HG03039 (cell line): ENCODE data around the gene DGCR2.
"Not testable (repeated sequence)": the region's sequence is repeated elsewhere in the genome, so short reads cannot be mapped to it uniquely, and the experiment has no call there.

ENCODE experiments used
- ATAC-seq: cut with Tn5 transposase; IDR thresholded peaks from one replicate; pipeline ENCODE4 v1.9.1; 2021; ENCODE audit warnings: mild to moderate bottlenecking, moderate library complexity; ENCODE audit not compliant: unreplicated experiment

DGCR2 gene

DNA sequence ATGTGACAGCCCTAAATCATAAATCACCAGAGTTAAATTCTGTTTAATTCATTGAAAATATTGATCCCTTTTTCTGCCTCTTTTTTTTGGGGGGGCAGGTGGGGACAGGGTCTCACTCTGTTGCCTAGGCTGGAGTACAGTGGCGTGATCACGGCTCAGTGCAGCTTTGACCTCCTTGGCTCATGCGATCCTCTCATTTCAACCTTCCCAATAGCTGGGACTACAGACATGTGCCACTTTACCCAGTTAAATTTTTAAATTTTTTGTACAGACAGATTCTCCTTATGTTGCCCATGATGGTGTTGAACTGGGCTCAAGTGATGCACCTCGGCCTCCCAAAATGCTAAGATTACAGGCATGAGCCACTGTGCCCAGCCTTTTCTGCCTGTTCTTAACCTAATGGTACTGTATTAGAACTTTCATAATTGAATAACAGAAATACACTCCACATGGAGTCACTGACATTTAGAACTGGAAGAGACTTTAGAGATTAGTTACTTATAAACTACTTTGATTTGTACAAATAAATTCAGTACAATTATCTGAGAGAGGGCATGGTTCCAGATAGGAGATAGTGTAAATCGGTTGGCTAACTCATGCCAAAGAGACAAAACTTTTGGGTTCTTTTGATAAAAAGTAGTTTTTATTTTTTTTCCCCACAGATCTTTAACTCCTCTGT is 109.8 kb downstream of the DGCR2 start:
- ATAC-seq, result no peak

- not testable (repeated sequence) for ATAC-seq
Observed at GRCh38 chr22:19011611-19012010, 110.6 kb downstream of the DGCR2 start.

DNA sequence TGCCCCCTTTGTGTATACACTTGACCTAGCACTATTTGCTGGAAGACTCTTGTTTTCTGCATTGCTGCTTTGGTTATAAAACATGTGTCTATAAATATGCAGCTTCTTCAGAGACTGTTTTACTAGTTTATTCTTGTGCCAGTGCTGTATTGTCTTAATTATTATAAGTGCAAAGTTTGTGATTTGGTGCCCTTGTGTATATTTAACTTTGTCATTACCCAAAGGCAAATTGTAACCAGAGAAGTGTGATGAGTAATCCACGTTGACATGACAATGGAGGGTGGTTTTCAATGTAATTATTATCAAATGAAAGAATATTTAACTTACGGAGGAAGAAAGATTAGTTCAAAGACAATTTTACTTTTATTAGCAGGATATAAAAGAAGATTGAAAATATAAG is 111.1 kb downstream of the DGCR2 start:
- ATAC-seq, result no peak

DNA sequence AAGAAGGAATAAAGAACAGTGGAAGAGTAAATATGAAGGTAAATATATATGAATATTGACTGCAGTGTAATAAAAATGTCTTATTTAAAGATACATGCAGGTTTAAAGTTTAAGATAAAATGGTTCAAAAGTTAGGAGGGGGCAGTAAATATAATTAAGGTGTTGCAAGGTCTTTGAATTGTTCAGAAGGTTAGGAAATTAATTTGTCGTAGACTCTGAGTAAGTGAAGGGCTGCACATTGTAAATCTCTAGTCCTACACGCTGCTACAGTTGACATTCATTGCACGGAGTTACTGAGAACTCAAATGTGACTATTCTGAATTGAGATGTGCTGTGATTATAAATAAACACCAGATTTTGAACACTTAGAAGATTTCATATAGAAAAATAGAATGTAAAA is 116.3 kb downstream of the DGCR2 start:
- ATAC-seq, result no peak

GRCh38 chr22:19004471-19004870 is 117.7 kb downstream of the DGCR2 start:
- no peak for ATAC-seq

DNA sequence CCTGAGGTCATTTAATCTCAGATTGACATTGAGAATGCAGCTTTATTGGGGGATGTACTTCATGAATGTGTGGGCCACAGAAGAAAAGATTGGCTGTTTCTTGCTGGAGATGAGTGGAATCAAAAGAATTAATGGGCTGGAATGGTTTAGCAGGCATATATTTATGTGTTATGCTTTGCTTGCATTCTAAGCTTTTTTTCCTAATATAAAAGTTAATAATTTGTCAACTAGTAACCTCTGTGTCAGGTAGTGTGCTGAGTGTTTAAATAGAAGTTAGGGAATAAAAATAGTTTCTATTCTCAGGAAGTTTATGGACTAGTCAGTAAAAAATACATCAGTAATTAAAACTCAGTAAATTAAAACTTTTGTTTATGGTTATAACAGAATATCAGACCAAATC is 118.7 kb downstream of the DGCR2 start:
- ATAC-seq, result no peak

DNA sequence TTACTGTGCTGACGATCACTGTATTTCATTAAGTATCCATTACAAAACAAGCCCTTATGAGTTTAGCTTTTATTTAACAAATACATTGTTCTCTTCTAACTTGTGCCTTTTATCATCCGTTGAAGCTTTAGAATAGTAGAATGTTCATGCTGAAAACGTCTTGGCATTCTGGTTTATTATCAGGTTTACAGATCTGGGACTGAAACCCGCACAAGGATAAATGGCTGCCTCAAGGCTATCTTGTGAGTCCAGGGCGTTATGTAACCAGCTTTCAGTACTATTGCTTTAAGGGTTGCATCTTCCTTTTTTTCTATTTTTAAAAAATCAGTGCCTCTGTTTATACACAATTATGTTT is 119.6 kb downstream of the DGCR2 start:
- no peak for ATAC-seq

- ATAC-seq, result no peak
Observed at GRCh38 chr22:19001204-19001603, 121.0 kb downstream of the DGCR2 start.

- not testable (repeated sequence) for ATAC-seq
Observed at GRCh38 chr22:19000106-19000505, 122.1 kb downstream of the DGCR2 start.

GRCh38 chr22:18999416-18999815 is 122.8 kb downstream of the DGCR2 start:
- no peak for ATAC-seq

DNA sequence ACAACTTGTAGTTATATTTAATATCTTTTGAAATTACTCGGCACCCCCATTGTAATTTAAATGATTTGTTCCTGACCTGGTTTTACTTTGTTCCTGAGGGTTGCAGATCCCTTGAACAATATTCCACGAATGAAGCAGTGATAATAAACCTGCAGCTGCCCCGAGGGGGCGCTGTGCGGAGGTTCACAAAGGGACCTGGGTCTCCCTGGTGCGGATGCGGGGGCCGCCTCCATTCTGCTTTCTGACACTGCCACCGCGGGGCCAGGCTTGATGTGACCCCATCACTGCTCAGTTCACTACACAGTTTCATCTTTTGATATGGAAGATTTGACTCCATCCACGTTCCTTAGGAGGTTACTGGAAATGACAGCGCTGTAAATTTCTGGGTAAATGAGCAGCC is 123.2 kb downstream of the DGCR2 start:
- ATAC-seq, result no peak

GRCh38 chr22:18997925-18998315 is 124.3 kb downstream of the DGCR2 start:
- no peak for ATAC-seq

- no peak for ATAC-seq
Observed at GRCh38 chr22:18997306-18997924, 124.8 kb downstream of the DGCR2 start.

GRCh38 chr22:18996376-18996900 is 125.8 kb downstream of the DGCR2 start:
- no peak for ATAC-seq

- no peak for ATAC-seq
Observed at GRCh38 chr22:18995327-18995711, 126.9 kb downstream of the DGCR2 start.

DNA sequence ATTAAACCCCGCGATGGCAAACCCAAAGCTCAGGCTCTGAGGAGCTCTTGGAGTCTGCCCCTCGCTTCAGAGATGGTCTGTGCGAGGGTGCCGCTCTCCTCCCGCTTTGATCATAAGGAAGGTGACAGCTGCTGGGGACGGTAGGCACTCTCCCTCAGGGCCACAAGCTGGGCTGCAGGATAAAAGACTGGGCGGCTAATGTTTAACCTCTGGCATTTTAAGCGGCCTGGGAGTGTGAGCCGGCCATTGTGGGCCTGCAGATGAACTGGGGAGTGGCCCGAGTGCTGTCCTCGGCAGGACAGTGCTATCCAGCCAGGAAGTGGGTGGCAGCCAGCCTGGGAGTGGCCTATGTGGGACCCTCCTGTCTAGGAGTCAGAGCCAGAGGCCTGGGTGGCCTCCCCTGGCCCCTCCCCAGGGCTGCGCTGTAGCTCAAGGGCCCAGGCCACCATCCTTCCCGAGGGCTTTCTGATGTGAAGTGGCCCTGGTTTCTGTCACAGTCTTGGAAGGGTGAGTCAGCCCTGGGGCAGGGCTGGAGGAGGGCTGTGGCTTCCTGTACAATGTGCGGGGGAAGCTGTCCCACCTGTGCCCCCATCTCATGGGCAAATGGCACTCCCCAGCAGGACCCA is 127.4 kb downstream of the DGCR2 start:
- ATAC-seq, result no peak

DNA sequence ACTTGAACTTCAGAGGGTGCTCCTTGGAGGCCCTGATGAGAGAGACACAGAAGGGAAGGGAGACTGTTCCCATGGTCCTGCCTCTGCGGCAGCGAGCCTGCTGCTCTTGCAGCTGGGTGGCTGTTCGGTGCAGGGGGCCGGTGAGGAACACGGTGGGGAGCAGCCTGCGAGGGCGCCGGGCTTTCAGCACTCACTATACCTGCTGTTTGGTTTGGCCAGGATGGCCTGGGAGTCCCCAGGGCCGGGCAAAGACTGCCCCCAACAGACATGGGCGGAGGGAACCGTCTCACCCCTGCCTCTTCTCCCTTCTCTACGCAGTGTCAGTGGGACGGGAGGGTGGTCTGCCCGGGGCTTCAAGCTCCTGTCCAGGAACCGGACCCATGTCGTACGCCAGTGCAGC is 128.2 kb downstream of the DGCR2 start:
- no peak for ATAC-seq

- ATAC-seq, result no peak
Observed at GRCh38 chr22:18992543-18993198, 129.5 kb downstream of the DGCR2 start.

- ATAC-seq, result no peak
Observed at GRCh38 chr22:18991821-18992442, 130.3 kb downstream of the DGCR2 start.

DNA sequence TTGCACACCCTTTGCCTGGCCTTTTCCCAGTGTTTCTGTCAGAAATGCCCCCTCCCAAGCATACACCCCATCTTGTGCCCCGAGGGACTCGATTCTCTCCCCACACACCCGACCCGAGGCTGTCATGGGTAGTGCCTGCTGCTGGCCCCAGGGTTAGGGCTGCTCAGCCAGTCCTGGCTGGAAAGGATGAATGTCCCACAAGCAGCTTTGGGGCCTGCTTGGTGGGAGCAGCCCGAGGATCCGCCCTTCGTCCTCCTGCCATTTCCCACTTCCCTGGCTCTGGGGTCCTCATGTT is 131.1 kb downstream of the DGCR2 start:
- ATAC-seq, result no peak

GRCh38 chr22:18990355-18991137 is 131.7 kb downstream of the DGCR2 start:
- no peak for ATAC-seq
